ENCODE measurements around the gene RASGEF1B.

GRCh38 chr4:81468678-81469077 is 3.0 kb downstream of the RASGEF1B start:
- TF ChIP-seq, protein P1, sequence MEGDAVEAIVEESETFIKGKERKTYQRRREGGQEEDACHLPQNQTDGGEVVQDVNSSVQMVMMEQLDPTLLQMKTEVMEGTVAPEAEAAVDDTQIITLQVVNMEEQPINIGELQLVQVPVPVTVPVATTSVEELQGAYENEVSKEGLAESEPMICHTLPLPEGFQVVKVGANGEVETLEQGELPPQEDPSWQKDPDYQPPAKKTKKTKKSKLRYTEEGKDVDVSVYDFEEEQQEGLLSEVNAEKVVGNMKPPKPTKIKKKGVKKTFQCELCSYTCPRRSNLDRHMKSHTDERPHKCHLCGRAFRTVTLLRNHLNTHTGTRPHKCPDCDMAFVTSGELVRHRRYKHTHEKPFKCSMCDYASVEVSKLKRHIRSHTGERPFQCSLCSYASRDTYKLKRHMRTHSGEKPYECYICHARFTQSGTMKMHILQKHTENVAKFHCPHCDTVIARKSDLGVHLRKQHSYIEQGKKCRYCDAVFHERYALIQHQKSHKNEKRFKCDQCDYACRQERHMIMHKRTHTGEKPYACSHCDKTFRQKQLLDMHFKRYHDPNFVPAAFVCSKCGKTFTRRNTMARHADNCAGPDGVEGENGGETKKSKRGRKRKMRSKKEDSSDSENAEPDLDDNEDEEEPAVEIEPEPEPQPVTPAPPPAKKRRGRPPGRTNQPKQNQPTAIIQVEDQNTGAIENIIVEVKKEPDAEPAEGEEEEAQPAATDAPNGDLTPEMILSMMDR (IDR thresholded peaks at IDR 0.05; ENCODE audit: low read depth, low read length, missing input control) = no peak
- TF ChIP-seq MAX (IDR thresholded peaks at IDR 0.05) = no peak
- TF ChIP-seq REST (IDR thresholded peaks at IDR 0.05) = no peak
- no peak for TF ChIP-seq SP1 (IDR thresholded peaks at IDR 0.05)
- TF ChIP-seq JUND (IDR thresholded peaks at IDR 0.05) = no peak
- no peak for TF ChIP-seq YY1 (IDR thresholded peaks at IDR 0.05)
- TF ChIP-seq FOXA1 (IDR thresholded peaks at IDR 0.05) = no peak
- TF ChIP-seq, protein P2, sequence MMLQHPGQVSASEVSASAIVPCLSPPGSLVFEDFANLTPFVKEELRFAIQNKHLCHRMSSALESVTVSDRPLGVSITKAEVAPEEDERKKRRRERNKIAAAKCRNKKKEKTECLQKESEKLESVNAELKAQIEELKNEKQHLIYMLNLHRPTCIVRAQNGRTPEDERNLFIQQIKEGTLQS (IDR thresholded peaks at IDR 0.05) = no peak
- TF ChIP-seq ZBTB33 (IDR thresholded peaks at IDR 0.05) = no peak
- TF ChIP-seq RXRA (IDR thresholded peaks at IDR 0.05) = no peak
- TF ChIP-seq TAF1 (conservative IDR thresholded peaks at IDR 0.05) = no peak
- TF ChIP-seq GABPA (IDR thresholded peaks at IDR 0.05 in 1 of 2, conservative IDR thresholded peaks at IDR 0.05 in 1 of 2) = no peak

Data from liver (tissue), 3 donors.